ENCODE measurements around the gene KCNJ16. TPM values are rescaled to one million over a fixed set of nuclear protein-coding genes. Genes with fewer than 3 reads are reported as not detected.
A peak's percentile ranks its signal among the peaks of the same experiment; 100 is the strongest.
"Not testable (repeated sequence)": the region's sequence is repeated elsewhere in the genome, so short reads cannot be mapped to it uniquely, and the experiment has no call there.

The KCNJ16 gene
- total RNA-seq, 2 donors from 2014 or later: 0.28 TPM; not detected in 1

DNA sequence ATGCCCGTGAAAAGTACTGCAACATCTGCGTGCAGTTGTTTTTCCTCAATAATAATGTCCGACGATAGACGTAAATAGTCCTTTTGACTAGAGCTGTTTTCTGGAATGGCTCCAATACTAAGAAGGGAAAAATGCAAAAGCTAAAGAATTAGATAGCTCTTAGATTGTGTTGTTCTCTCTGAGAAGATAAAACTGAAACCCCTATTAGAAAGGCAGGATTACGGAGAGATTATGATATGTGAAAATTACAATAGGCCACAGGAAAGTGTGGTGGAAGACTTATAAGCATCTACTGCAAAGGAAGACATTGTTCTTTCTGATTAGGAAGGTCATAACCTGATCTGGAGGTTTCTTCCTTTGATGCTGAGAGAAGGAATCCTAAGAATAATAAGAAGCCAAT lies 33.5 kb upstream of the KCNJ16 start:
- H3K36me3 ChIP-seq: no peaks in the 10 kb centered on the region
- no peak for ATAC-seq (ENCODE audit: insufficient number of reproducible peaks, low FRiP score, low read depth)
- no peaks in the 10 kb centered on the region for H3K4me1 ChIP-seq (ENCODE audit: control insufficient read depth in 1 of 2, low read depth in 2 of 2)
- no peak for TF ChIP-seq CTCF (IDR thresholded peaks at IDR 0.05)
- DNase-seq (ENCODE audit: low spot score): no peak
- H3K9me3 ChIP-seq: no peaks in the 10 kb centered on the region
- no peaks in the 10 kb centered on the region for H3K27me3 ChIP-seq (replicated peaks; ENCODE audit: insufficient read depth)
- H3K4me3 ChIP-seq: no peak overlapping the region
- no peak overlapping the region for H3K27ac ChIP-seq

GRCh38 chr17:70045780-70046179 lies 29.2 kb upstream of the KCNJ16 start:
- H3K4me1 ChIP-seq (ENCODE audit: control insufficient read depth in 1 of 2, low read depth in 2 of 2); ATAC-seq (ENCODE audit: insufficient number of reproducible peaks, low FRiP score, low read depth); H3K4me3 ChIP-seq; DNase-seq (ENCODE audit: low spot score); H3K36me3 ChIP-seq; H3K9me3 ChIP-seq; H3K27ac ChIP-seq; H3K27me3 ChIP-seq (replicated peaks; ENCODE audit: insufficient read depth): not testable (repeated sequence)

DNA sequence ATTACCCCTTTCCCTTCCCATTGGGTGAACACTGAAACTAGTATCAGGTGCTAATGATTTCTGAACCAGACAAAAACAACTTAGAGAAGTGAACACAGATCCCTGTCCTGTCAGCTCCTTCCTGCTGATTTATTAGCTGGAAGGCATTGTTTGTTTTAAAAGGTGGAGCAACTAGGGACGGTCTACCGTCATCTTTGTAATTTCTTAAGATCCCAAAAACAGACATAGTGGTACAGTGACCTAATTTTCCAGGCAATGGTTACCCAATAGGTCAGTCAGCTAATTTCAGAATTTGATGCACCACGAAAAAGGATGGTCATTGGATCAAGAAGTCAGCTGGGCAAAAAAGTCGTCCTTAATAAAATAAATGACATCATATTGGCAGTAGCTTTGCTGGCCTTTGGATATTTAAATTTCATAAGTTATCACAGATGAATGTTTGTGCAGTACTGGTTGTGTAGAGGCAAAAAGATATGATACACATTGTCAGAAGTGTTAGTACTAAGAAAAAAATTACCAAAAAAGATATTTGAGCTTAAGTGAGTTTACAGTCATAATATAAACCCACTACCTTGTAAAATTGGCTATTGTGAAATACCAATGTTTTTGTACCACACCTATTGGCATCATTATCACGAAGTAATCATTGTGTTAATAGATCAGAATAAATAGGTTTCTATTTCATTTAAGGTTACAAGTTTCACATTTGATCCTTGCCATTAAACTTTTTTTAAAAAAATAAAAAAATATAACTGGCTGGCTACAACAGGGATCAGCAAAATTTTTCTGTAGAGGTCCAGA lies 27.2 kb upstream of the KCNJ16 start:
- TF ChIP-seq CTCF (IDR thresholded peaks at IDR 0.05): no peak
- H3K4me3 ChIP-seq: no peak overlapping the region
- no peaks in the 10 kb centered on the region for H3K4me1 ChIP-seq (ENCODE audit: control insufficient read depth in 1 of 2, low read depth in 2 of 2)
- ATAC-seq (ENCODE audit: insufficient number of reproducible peaks, low FRiP score, low read depth) (no peak), DNase-seq (ENCODE audit: low spot score) (no peak)
- H3K27me3 ChIP-seq (replicated peaks; ENCODE audit: insufficient read depth): no peaks in the 10 kb centered on the region
- no peak overlapping the region for H3K27ac ChIP-seq
- H3K36me3 ChIP-seq: no peaks in the 10 kb centered on the region
- H3K9me3 ChIP-seq: no peaks in the 10 kb centered on the region

DNA sequence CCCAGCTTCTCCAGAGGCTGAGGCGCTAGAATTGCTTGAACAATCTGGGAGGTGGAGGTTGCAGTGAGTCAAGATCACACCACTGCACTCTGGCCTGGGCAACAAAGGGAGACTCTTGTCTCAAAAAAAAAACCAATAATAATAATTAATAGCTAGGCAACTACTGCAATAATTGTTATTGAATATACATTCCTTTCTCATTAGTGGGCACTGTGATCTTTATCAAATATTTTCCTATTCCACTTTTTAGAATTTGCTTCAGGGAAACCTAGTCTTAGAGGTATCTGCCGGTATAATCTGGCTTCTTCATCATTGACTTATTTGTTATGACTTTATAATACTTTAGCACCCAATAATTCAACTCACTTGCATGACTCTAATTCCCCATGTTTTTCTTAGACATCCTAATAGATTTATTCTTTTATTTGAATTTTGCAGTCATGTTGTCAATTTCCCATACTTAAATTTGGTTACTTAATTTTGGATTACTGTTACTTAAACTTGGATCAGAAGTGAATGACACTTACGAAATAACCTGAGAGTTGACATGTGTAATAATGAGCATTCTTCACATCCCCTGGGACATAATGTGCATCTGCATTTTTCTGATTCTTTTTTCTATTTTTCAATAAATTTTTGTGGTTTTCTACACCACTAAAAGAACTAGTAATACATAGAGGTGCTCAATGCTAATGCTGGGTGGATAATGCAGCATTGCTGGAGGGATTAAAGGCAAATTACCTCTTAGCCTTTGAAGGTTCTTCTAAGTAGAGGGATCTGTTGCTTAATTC lies 25.0 kb upstream of the KCNJ16 start:
- no peak for DNase-seq (ENCODE audit: low spot score)
- no peak for TF ChIP-seq CTCF (IDR thresholded peaks at IDR 0.05)

DNA sequence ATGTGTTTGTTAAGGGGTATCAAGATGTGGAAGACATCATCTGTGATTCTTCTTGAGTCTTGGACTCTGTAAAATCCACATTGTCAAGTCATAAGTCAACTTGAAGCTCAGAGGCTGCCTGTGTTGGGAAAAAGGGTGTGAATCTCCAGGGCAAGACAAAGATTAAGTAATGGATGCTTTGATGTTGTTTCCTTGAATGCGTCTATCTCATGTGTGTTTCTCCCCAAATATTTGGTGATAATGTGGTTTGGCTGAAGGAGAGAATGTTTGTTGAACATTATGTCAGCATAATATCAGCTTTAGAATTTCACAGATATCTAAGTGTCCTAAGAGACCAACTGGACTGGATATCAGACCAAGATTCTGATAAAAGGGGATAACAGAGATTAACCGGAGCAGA lies 24.1 kb upstream of the KCNJ16 start:
- TF ChIP-seq CTCF (IDR thresholded peaks at IDR 0.05): no peak
- Histone ChIP-seq H3K27ac (no peak overlapping the region), H3K27me3 (replicated peaks; ENCODE audit: insufficient read depth) (no peaks in the 10 kb centered on the region), H3K4me3 (no peak overlapping the region), H3K36me3 (no peaks in the 10 kb centered on the region), H3K4me1 (ENCODE audit: control insufficient read depth in 1 of 2, low read depth in 2 of 2) (no peaks in the 10 kb centered on the region), H3K9me3 (no peaks in the 10 kb centered on the region)
- DNase-seq (ENCODE audit: low spot score) (no peak), ATAC-seq (ENCODE audit: insufficient number of reproducible peaks, low FRiP score, low read depth) (peak; percentile 28)

More for the DNA sequence above, 25.0 kb upstream of the KCNJ16 start:
- Histone ChIP-seq H3K9me3 (no peaks in the 10 kb centered on the region), H3K4me3 (no peak overlapping the region), H3K27me3 (replicated peaks; ENCODE audit: insufficient read depth) (no peaks in the 10 kb centered on the region), H3K4me1 (ENCODE audit: control insufficient read depth in 1 of 2, low read depth in 2 of 2) (no peaks in the 10 kb centered on the region), H3K27ac (no peak overlapping the region), H3K36me3 (no peaks in the 10 kb centered on the region)
- no peak for ATAC-seq (ENCODE audit: insufficient number of reproducible peaks, low FRiP score, low read depth)
